ENCODE measurements around the gene SLC9A3.

- TF ChIP-seq TAF1 (IDR thresholded peaks at IDR 0.05; ENCODE audit: low read depth) (no peak), EP300 (IDR thresholded peaks at IDR 0.05; ENCODE audit: borderline replicate concordance) (no peak)
Observed at GRCh38 chr5:513216-514100, 10.8 kb downstream of the SLC9A3 start.

Data from Ishikawa (cell line).